Measurements from ENCODE around the gene NDUFAF8. TPM values are rescaled to one million over a fixed set of nuclear protein-coding genes. Genes with fewer than 3 reads are reported as not detected.

NDUFAF8 gene
- total and polyA plus RNA-seq, 2 donors (not counting 1 experiment from before 2014, with no cell fraction given) = 41.7 to 42.6 TPM

- CTCF ChIA-PET = interaction anchor here (1.2 kb wide), 1 partner anchor 32 kb away, joined by 5 read pairs; no protein-coding TSS in a partner anchor
- H3K4me3 Mint-ChIP-seq = no peak overlapping the region
- H3K27ac Mint-ChIP-seq = no peak overlapping the region
- TF ChIP-seq, protein P1, sequence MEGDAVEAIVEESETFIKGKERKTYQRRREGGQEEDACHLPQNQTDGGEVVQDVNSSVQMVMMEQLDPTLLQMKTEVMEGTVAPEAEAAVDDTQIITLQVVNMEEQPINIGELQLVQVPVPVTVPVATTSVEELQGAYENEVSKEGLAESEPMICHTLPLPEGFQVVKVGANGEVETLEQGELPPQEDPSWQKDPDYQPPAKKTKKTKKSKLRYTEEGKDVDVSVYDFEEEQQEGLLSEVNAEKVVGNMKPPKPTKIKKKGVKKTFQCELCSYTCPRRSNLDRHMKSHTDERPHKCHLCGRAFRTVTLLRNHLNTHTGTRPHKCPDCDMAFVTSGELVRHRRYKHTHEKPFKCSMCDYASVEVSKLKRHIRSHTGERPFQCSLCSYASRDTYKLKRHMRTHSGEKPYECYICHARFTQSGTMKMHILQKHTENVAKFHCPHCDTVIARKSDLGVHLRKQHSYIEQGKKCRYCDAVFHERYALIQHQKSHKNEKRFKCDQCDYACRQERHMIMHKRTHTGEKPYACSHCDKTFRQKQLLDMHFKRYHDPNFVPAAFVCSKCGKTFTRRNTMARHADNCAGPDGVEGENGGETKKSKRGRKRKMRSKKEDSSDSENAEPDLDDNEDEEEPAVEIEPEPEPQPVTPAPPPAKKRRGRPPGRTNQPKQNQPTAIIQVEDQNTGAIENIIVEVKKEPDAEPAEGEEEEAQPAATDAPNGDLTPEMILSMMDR (IDR thresholded peaks at IDR 0.05) = no peak
- no peak for TF ChIP-seq EZH2 (IDR thresholded peaks at IDR 0.05; ENCODE audit: borderline replicate concordance, insufficient read depth, low read depth, low read length, poor library complexity, severe bottlenecking)
- intact Hi-C loops (cut with micrococcal nuclease) = loop anchor here (10.0 kb wide), 1 partner anchor 256 kb away; the partner anchor contains the start of gene ACTG1
- H3K36me3 ChIP-seq (replicated peaks in 1 of 2; ENCODE audit: control extremely low read depth in 1 of 2, control insufficient read depth in 1 of 2, extremely low read depth in 1 of 2, insufficient read depth in 2 of 2, low read length in 1 of 2) = peaks cover 0 to 69% of the 10 kb centered on the region in 2 experiments
- no peaks in the 10 kb centered on the region for H3K9me3 Mint-ChIP-seq (ENCODE audit: insufficient read depth)
- no peak overlapping the region for H3K9ac ChIP-seq (ENCODE audit: low read length)
- H3K4me2 ChIP-seq (replicated peaks; ENCODE audit: low read depth, low read length, poor library complexity, severe bottlenecking) = no peak overlapping the region
- peaks cover 71% of the 10 kb centered on the region for H4K20me1 ChIP-seq (ENCODE audit: control insufficient read depth, insufficient read depth, low read length, poor library complexity, severe bottlenecking)
- H3K9me3 ChIP-seq (ENCODE audit: control extremely low read depth in 1 of 3, control insufficient read depth in 2 of 3, insufficient read depth in 1 of 3, low read length in 2 of 3) = no peaks in the 10 kb centered on the region
- ATAC-seq (ENCODE audit: low read depth) (no peak), DNase-seq (no peak)
- peaks cover 0 to 4% of the 10 kb centered on the region in 2 donors for H3K4me1 ChIP-seq (ENCODE audit: control insufficient read depth in 2 of 2, insufficient read depth in 2 of 2, low read length in 2 of 2)
- H3K27me3 ChIP-seq (replicated peaks in 1 of 4; ENCODE audit: control extremely low read depth in 1 of 4, control insufficient read depth in 3 of 4, insufficient read depth in 4 of 4, low read length in 3 of 4) = no peaks in the 10 kb centered on the region
- 91% methylated on average over 23 of the region's 23 CpGs for WGBS (ENCODE audit: insufficient coverage)
- POLR2A ChIA-PET = no interaction called here
- H2AFZ ChIP-seq (ENCODE audit: insufficient read depth, low read depth, low read length, poor library complexity, severe bottlenecking) = no peak overlapping the region
- no peaks in the 10 kb centered on the region for H3K27me3 Mint-ChIP-seq
- H3K4me1 Mint-ChIP-seq = peaks cover 4% of the 10 kb centered on the region
- H3K4me3 ChIP-seq (ENCODE audit: control extremely low read depth in 1 of 5, extremely low read depth in 1 of 5, insufficient read depth in 1 of 5, low read depth in 2 of 5, low read length in 4 of 5) = no peak overlapping the region
- peaks cover 18% of the 10 kb centered on the region for H3K79me2 ChIP-seq (ENCODE audit: control insufficient read depth, insufficient read depth, low read length)
- no peak overlapping the region for H3K27ac ChIP-seq (ENCODE audit: low read length in 2 of 2)
Observed at GRCh38 chr17:81259058-81259605, 20.0 kb downstream of the NDUFAF8 start.

DNA sequence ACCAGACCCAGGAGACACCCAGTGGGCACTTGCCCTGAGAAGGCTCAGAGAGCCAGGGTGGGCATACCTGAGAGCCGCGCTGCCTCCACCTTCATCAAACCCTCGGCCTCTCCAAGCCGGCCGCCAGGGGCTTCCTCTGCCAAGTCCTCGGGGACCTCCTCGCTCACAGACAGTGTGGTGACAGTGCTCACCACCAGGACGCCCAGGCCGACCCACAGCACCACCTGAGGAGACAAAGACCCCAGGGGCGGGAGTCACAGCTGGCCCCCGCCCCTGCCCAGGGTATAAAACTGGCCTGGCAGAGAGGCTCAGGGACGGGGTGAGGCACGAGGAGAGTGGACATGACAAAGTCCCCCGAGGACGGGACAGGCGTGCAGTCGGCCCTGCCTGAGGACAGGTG, 21.1 kb downstream of the NDUFAF8 start:
- Histone ChIP-seq H3K9ac (ENCODE audit: low read length) (no peak overlapping the region), H3K4me1 (ENCODE audit: control insufficient read depth in 2 of 2, insufficient read depth in 2 of 2, low read length in 2 of 2) (peaks cover 0 to 4% of the 10 kb centered on the region in 2 donors), H3K27me3 (replicated peaks in 1 of 4; ENCODE audit: control extremely low read depth in 1 of 4, control insufficient read depth in 3 of 4, insufficient read depth in 4 of 4, low read length in 3 of 4) (no peaks in the 10 kb centered on the region), H4K20me1 (ENCODE audit: control insufficient read depth, insufficient read depth, low read length, poor library complexity, severe bottlenecking) (peaks cover 67% of the 10 kb centered on the region), H3K36me3 (replicated peaks in 1 of 2; ENCODE audit: control extremely low read depth in 1 of 2, control insufficient read depth in 1 of 2, extremely low read depth in 1 of 2, insufficient read depth in 2 of 2, low read length in 1 of 2) (peaks cover 0 to 72% of the 10 kb centered on the region in 2 experiments), H3K4me2 (replicated peaks; ENCODE audit: low read depth, low read length, poor library complexity, severe bottlenecking) (no peak overlapping the region), H3K79me2 (ENCODE audit: control insufficient read depth, insufficient read depth, low read length) (peaks cover 21% of the 10 kb centered on the region), H3K9me3 (ENCODE audit: control extremely low read depth in 1 of 3, control insufficient read depth in 2 of 3, insufficient read depth in 1 of 3, low read length in 2 of 3) (no peaks in the 10 kb centered on the region), H3K4me3 (ENCODE audit: control extremely low read depth in 1 of 5, extremely low read depth in 1 of 5, insufficient read depth in 1 of 5, low read depth in 2 of 5, low read length in 4 of 5) (no peak overlapping the region), H3K27ac (ENCODE audit: low read length in 2 of 2) (no peak overlapping the region), H2AFZ (ENCODE audit: insufficient read depth, low read depth, low read length, poor library complexity, severe bottlenecking) (no peak overlapping the region)
- DNase-seq = no peak
- H3K27me3 Mint-ChIP-seq = no peaks in the 10 kb centered on the region
- TF ChIP-seq EZH2 (IDR thresholded peaks at IDR 0.05; ENCODE audit: borderline replicate concordance, insufficient read depth, low read depth, low read length, poor library complexity, severe bottlenecking) = no peak
- TF ChIP-seq, protein P1 (IDR thresholded peaks at IDR 0.05) = no peak
- no peak overlapping the region for H3K4me3 Mint-ChIP-seq
- H3K4me1 Mint-ChIP-seq = peaks cover 4% of the 10 kb centered on the region
- ChIA-PET CTCF (interaction anchor here (0.9 kb wide), 1 partner anchor 341 kb away, joined by 3 read pairs; no protein-coding TSS in a partner anchor), POLR2A (interaction anchor here (1.0 kb wide), 1 partner anchor 35 kb away, joined by 3 read pairs; the partner anchor contains the start of gene SLC38A10)
- WGBS (ENCODE audit: insufficient coverage) = 96% methylated on average over 17 of the region's 17 CpGs
- ATAC-seq (ENCODE audit: low read depth) = no peak
- H3K27ac Mint-ChIP-seq = no peak overlapping the region
- H3K9me3 Mint-ChIP-seq (ENCODE audit: insufficient read depth) = no peaks in the 10 kb centered on the region
- intact Hi-C loops (cut with micrococcal nuclease) = no loop called here

All from B cell (primary cell).